SHP77 (cell line): ENCODE results near the gene KMT2A.
"Not testable (repeated sequence)": the region's sequence is repeated elsewhere in the genome, so short reads cannot be mapped to it uniquely, and the experiment has no call there.

ENCODE experiments used
- DNase-seq, 2 experiments: peaks; one replicate each; lab custom pipeline; 2025; lab: John Stamatoyannopoulos, UW

KMT2A gene

GRCh38 chr11:118435893-118436624 lies at the start of gene KMT2A:
KMT2A (plus strand) TSS chr11:118436492; CDS start chr11:118436513, 21 bp downstream.
- peak; percentile 93 to 95 for DNase-seq

- DNase-seq, result no peak
Measured at GRCh38 chr11:118396097-118396501, 40.2 kb upstream of the KMT2A start.

- DNase-seq, result no peak
Measured at GRCh38 chr11:118397448-118397847, 38.8 kb upstream of the KMT2A start.

GRCh38 chr11:118398791-118399559 lies 37.3 kb upstream of the KMT2A start:
- DNase-seq, result no peak

GRCh38 chr11:118401151-118401879 lies 35.0 kb upstream of the KMT2A start, which contains the start of gene ATP5MG:
ATP5MG (plus strand) TSS chr11:118401606; CDS start chr11:118401666, 60 bp downstream.
- peak; percentile 85 to 89 for DNase-seq

- DNase-seq, result peak in 1 of 2 experiments; percentile 27
Measured at GRCh38 chr11:118401880-118402590, 34.3 kb upstream of the KMT2A start.

GRCh38 chr11:118402594-118402993 lies 33.7 kb upstream of the KMT2A start:
- not testable (repeated sequence) for DNase-seq

GRCh38 chr11:118406599-118407166 lies 29.6 kb upstream of the KMT2A start:
- DNase-seq, result no peak

- DNase-seq, result no peak
Measured at GRCh38 chr11:118410055-118410745, 26.1 kb upstream of the KMT2A start.

GRCh38 chr11:118411530-118411929 lies 24.8 kb upstream of the KMT2A start:
- DNase-seq, result no peak

- no peak for DNase-seq
Measured at GRCh38 chr11:118412921-118413320, 23.4 kb upstream of the KMT2A start.

GRCh38 chr11:118415062-118415738 lies 21.1 kb upstream of the KMT2A start:
- DNase-seq, result no peak

GRCh38 chr11:118415739-118416068 lies 20.6 kb upstream of the KMT2A start:
- peak in 1 of 2 experiments; percentile 26 for DNase-seq

GRCh38 chr11:118416900-118417299 lies 19.4 kb upstream of the KMT2A start:
- not testable (repeated sequence) for DNase-seq

- no peak for DNase-seq
Measured at GRCh38 chr11:118417801-118418200, 18.5 kb upstream of the KMT2A start.

GRCh38 chr11:118418766-118419165 lies 17.5 kb upstream of the KMT2A start:
- no peak for DNase-seq

- no peak for DNase-seq
Measured at GRCh38 chr11:118427707-118428106, 8.6 kb upstream of the KMT2A start.

- DNase-seq, result no peak
Measured at GRCh38 chr11:118430956-118431355, 5.3 kb upstream of the KMT2A start.

- DNase-seq, result peak; percentile 12 to 31
Measured at GRCh38 chr11:118434123-118434552, 2.2 kb upstream of the KMT2A start.
